Skeletal muscle tissue (tissue), 4 donors: Measurements from ENCODE around the gene FBXO11. TPM values are rescaled to one million over a fixed set of nuclear protein-coding genes. Genes with fewer than 3 reads are reported as not detected.
"Not testable (repeated sequence)": the region's sequence is repeated elsewhere in the genome, so short reads cannot be mapped to it uniquely, and the experiment has no call there.

Experiments used
- H3K27ac ChIP-seq: one replicate; pipeline ENCODE4 v1.7.0; 2013; ENCODE audit warnings: mild to moderate bottlenecking, low read depth, low read length, inconsistent platforms
- H3K27me3 ChIP-seq, 3 donors: one replicate each; pipeline ENCODE4 v1.7.0; 2013; ENCODE audit warnings: low read length in 3 of 3; ENCODE audit not compliant: control insufficient read depth in 3 of 3, insufficient read depth in 3 of 3
- H3K36me3 ChIP-seq, 3 donors: one replicate each; pipeline ENCODE4 v1.7.0; 2013; ENCODE audit warnings: low read length in 3 of 3; ENCODE audit not compliant: control insufficient read depth in 3 of 3, insufficient read depth in 3 of 3
- H3K4me1 ChIP-seq, 3 donors: one replicate each; pipeline ENCODE4 v1.7.0; 2013; ENCODE audit warnings: low read length in 3 of 3, mild to moderate bottlenecking in 3 of 3; ENCODE audit not compliant: control insufficient read depth in 3 of 3, insufficient read depth in 3 of 3
- H3K4me3 ChIP-seq, 3 donors: one replicate each; pipeline ENCODE4 v1.7.0; 2013; ENCODE audit warnings: low read length in 3 of 3
- H3K9ac ChIP-seq, 3 donors: one replicate each; pipeline ENCODE4 v1.7.0; 2013; ENCODE audit warnings: low read length in 3 of 3, mild to moderate bottlenecking in 3 of 3, moderate library complexity in 2 of 3, low read depth in 1 of 3
- H3K9me3 ChIP-seq, 3 donors: one replicate each; pipeline ENCODE4 v1.7.0; 2013; ENCODE audit warnings: low read length in 3 of 3; ENCODE audit not compliant: control insufficient read depth in 3 of 3
- total RNA-seq: library from RNA; depleted of rRNA; stranded (reverse); fragments of >200 nt; gene quantifications from one replicate; pipeline ENCODE4 v1.2.3, GENCODE V29; 2014
- donor health status: Osteomylitis.

Gene FBXO11
- total RNA-seq, 1 donor from 2014 or later = 74.1 TPM

DNA sequence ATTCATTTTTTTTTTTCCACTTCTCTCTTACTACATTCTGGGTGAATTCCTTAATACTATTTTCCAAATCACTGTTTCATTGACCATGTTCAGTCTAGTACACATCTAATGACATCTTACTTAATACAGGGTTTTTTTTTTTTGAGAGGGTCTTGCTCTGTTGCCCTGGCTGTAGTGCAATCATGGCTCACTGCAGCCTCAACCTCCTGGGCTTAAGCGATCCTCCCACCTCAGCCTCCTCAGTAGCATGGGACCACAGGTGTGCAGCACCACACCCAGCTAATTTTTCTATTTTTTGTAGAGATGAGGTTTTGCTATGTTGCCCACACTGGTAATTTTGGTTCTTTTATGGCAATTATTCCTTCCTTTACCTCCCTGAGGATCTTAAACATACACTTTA lies 29.4 kb downstream of the FBXO11 start:
- no peak overlapping the region for H3K27ac ChIP-seq
- H3K9me3 ChIP-seq = no peaks in the 10 kb centered on the region
- no peaks in the 10 kb centered on the region for H3K27me3 ChIP-seq
- H3K4me3 ChIP-seq = no peak overlapping the region
- no peak overlapping the region for H3K9ac ChIP-seq
- peaks cover 0 to 3% (median 0%) of the 10 kb centered on the region in 3 donors for H3K4me1 ChIP-seq
- no peaks in the 10 kb centered on the region for H3K36me3 ChIP-seq

DNA sequence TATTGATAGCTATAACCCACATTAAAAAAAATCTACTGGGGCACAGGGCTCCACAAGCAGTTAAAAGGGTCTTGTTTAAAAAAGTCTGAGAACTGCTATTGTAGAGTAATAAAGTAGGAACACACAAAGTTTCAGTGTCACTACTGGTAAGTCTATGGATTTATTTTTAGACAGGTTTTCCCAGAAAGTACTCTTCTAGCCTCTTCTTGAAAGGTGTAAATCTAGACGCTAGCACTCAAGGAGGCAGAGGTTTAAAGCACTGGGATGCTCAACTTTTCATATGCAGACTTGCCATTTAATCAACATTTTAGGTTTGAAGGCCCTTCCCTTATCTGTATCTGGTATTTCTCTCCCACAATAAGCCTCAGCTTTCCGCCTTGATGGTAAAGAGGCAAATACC lies 33.4 kb downstream of the FBXO11 start:
- no peaks in the 10 kb centered on the region for H3K27me3 ChIP-seq
- peaks cover 9% of the 10 kb centered on the region in 3 donors for H3K4me1 ChIP-seq
- H3K4me3 ChIP-seq = no peak overlapping the region
- H3K36me3 ChIP-seq = no peaks in the 10 kb centered on the region
- H3K9me3 ChIP-seq = no peaks in the 10 kb centered on the region
- no peak overlapping the region for H3K9ac ChIP-seq
- no peak overlapping the region for H3K27ac ChIP-seq

DNA sequence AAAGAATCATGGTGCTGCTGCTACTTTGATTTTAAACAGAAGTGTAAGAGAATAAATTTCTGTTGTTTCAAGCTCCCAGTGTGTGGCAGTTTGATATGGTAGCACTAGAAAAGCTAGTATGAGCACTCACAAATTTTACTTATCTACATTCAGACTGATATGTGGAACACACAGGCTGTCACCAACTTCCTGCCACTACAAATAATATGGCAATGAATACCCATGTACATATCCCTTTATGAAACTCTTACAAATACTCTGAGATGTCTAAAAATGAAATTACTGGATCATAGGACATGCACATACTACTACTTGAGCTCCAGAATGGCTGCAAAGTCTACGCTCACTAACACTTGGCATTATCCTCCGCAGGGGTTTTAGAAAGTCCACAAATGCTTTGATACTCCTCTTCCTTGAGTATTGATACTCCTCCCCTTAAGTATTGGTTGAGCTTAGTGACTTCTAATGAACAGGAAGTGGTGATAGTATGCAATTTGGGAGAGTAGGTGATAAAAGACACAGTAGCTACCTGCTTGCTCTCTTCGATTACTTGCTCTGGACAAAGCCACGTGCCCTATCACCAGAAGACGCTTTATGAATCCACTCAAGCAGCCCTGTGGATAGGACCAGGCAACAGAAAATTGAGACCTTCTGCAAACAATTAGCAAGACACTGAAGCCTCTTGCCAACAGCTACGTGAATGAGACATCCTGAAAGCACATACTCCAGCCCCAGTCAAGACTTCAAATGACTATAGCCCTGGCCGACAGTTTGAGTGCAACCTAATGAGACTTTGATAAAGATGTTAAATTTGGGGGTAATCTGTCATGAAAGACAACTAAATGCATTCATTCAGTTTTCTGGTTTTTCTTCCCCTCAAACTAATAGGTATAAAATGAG lies 35.4 kb downstream of the FBXO11 start:
- Histone ChIP-seq H3K36me3 (no peaks in the 10 kb centered on the region), H3K4me3 (no peak overlapping the region), H3K27me3 (no peaks in the 10 kb centered on the region), H3K27ac (no peak overlapping the region), H3K9me3 (no peaks in the 10 kb centered on the region), H3K4me1 (peaks cover 11 to 16% (median 12%) of the 10 kb centered on the region in 3 donors), H3K9ac (no peak overlapping the region)

DNA sequence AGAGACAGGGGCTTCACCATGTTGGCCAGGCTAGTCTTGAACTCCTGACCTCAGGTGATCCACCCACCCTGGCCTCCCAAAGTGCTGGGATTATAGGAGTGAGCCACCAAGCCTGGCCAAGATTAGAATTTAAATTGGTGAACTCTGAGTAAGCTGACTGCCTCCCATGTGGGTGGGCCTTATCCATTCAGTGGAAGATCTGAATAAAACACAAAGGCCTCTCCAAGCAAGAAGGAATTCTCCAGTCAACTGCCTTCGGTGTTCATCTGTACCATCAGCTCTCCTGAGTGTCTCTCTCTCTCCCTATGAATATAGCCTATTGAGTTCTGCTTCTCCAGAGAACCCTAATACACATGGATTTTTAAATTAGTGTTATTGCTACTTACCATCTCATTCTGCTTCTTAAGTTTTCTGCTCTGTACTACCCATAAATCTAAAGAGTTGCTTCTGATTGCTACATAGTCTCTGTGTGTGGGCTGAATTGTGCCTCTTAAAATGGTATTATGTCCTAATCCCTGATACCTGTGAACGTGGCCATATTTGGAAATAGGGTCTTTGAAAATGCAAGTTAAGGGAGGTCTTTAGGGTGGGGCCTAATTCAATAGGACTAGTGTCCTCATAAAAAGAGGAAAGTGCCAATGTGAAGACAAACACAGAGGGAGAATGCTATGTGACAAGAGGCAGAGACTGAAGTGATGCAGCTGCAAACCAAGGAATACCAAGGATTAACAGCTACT lies 36.3 kb downstream of the FBXO11 start:
- Histone ChIP-seq H3K27ac (no peak overlapping the region), H3K4me1 (peaks cover 11 to 19% (median 12%) of the 10 kb centered on the region in 3 donors), H3K4me3 (no peak overlapping the region)

DNA sequence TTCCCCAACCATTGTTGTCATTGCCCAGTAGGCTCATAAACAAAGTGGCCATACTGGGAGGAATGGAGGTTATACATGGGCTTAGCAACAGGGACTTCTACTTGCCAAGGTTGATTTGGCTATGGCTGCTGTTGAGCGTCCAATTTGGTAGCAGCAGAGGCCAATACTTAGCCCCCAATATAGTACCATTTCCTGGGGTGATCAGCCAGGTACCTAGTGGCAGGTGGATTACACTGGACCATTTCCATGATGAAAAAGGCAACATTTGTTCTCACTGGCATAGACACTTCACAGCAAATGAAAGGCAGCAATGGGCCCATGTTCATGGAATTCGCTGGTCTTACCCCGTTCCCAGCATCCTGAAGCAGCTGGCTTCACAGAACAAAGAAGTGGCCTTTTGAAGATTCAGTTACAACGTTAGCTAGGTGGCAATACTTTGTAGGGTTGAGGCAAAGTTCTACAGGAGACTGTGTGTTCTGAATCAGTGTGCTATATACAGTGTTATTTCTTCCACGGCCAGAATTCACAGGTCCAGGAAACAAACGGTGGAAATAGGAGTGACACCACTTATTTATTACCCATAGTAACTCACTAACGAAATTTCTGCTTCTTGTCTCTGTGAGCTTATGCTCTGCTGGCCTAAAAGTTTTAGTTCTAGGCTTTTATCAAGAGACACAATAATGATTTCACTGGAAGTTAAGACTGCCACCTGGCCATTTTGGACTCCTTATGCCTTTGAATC lies 37.5 kb downstream of the FBXO11 start:
- H3K9ac ChIP-seq = no peak overlapping the region
- no peaks in the 10 kb centered on the region for H3K27me3 ChIP-seq
- H3K9me3 ChIP-seq = no peaks in the 10 kb centered on the region
- H3K4me3 ChIP-seq = no peak overlapping the region
- peaks cover 11 to 19% (median 12%) of the 10 kb centered on the region in 3 donors for H3K4me1 ChIP-seq
- peak overlapping the region; percentile 7 for H3K27ac ChIP-seq
- no peaks in the 10 kb centered on the region for H3K36me3 ChIP-seq

More for the DNA sequence above, 36.3 kb downstream of the FBXO11 start:
- Histone ChIP-seq H3K36me3 (no peaks in the 10 kb centered on the region), H3K9me3 (no peaks in the 10 kb centered on the region), H3K9ac (no peak overlapping the region), H3K27me3 (no peaks in the 10 kb centered on the region)

DNA sequence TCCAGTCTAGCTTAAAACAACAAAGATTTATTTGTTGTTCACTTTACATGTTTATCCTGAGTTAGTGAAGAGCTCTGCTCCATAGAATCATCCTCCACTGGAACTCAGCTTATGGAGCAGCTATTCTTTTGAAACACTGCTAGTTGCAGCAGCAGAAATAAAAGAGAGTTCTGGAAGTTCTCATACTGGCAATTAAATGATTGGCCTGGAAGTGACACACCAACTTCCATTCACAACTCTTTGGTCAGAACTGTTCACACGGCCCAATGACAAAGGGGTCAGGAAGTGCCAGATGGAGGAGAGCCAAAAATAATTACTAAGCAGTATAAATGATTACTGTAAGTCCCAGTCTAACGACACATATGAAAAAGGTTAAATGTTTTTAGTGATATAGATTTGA lies 39.1 kb downstream of the FBXO11 start:
- Histone ChIP-seq H3K27me3 (no peaks in the 10 kb centered on the region), H3K4me3 (no peak overlapping the region), H3K9me3 (no peaks in the 10 kb centered on the region), H3K27ac (peak overlapping the region; percentile 45), H3K9ac (no peak overlapping the region), H3K4me1 (peaks cover 8 to 19% (median 12%) of the 10 kb centered on the region in 3 donors), H3K36me3 (no peaks in the 10 kb centered on the region)

DNA sequence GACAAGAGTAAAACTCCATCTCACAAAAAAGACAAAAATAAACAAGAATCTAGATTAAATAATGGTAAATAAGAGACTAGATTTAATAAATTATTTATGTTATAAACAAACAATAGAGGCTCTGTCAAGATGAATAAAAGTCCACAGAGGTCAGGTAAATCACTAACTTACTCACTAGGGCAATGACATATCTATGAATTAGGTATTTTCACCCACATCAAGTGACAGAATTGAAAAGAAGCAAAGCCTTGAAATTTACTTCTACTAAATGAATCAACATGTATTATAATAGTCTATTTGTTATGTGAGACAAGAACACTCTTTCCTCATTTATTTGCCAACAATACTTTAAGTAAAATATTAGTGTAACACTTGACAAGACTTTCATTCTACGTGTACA lies 41.7 kb downstream of the FBXO11 start:
- Histone ChIP-seq H3K9me3 (no peaks in the 10 kb centered on the region), H3K4me1 (peaks cover 8 to 14% (median 12%) of the 10 kb centered on the region in 3 donors), H3K36me3 (no peaks in the 10 kb centered on the region), H3K4me3 (no peak overlapping the region), H3K9ac (no peak overlapping the region), H3K27me3 (no peaks in the 10 kb centered on the region), H3K27ac (no peak overlapping the region)

DNA sequence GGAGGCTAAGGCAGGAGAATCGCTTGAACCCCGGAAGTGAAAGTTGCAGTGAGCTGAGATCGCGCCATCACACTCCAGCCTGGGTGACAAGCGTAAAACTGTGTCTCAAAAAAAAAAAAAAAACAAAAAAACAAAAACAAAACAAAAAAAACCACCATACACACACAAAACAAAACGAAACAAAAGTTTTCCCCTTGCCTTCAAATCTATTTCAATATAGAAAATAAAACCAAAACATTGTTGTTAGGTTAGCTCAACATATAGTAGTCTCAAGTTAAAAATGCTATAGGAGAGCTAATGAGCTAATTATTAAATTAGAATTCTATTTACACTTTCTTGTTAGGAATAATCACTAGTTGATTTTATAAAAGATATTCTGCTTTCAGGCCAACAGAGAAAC lies 43.3 kb downstream of the FBXO11 start:
- H3K4me3 ChIP-seq = no peak overlapping the region
- H3K36me3 ChIP-seq = no peaks in the 10 kb centered on the region
- H3K4me1 ChIP-seq = peaks cover 2 to 10% (median 3%) of the 10 kb centered on the region in 3 donors

DNA sequence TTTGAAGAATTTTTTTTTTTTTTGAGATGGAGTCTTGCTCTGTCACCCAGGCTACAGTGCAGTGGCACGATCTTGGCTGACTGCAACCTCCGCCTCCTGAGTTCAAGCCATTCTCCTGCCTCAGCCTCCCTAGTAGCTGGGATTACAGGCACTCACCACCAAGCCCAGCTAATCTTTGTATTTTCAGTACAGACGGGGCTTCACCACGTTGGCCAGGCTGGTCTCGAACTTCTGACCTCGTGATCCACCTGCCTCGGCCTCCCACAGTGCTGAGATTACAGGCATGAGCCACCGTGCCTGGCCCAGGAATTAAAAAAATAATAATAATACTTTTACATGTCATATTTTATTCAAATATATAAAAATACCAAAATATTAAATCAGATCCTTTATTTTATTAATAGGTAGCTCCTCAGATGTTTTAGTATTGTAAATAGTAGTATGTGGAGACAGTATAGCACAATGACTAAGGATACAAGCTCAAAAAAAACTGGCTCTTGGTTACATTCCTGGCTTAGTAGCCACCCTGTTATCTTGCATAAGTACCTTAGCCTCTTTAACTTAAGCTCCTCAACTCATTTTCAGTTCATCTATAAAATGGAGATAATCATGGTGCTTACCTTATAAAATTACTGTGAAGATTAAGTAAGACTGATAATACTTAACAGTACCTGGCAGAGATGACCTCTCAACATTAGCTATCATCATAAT lies 53.1 kb downstream of the FBXO11 start:
- not testable (repeated sequence) for H3K36me3 ChIP-seq, H3K4me3 ChIP-seq, H3K9me3 ChIP-seq, H3K9ac ChIP-seq, H3K27me3 ChIP-seq, H3K4me1 ChIP-seq, H3K27ac ChIP-seq

More for the DNA sequence above, 43.3 kb downstream of the FBXO11 start:
- Histone ChIP-seq H3K27ac (no peak overlapping the region), H3K27me3 (no peaks in the 10 kb centered on the region), H3K9me3 (no peaks in the 10 kb centered on the region), H3K9ac (no peak overlapping the region)
